HG03354 (cell line): ENCODE results near the gene COL8A1.

Experiments used
- ATAC-seq: cut with Tn5 transposase; IDR thresholded peaks from one replicate; pipeline ENCODE4 v1.9.1; 2021; ENCODE audit warnings: mild to moderate bottlenecking; ENCODE audit not compliant: unreplicated experiment, poor library complexity, severe bottlenecking

The COL8A1 gene

DNA sequence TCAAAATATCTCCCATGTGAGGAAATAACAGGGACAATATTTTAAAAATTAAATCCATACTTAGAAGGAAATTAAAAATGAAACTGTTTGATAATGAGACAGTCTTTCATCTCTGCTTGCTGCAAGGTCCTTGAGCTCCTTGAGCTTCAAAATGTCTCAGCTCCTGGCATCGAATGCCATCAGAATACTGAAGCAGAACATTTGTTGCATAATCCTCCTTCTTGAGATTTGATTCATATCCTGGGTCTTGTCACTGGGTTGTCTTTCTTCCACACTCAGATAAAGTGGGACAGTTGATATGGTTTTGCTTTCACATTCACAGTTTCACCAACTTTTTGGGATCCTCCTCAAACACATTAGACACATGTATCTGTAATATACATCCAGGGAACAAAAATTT is 27.8 kb downstream of the COL8A1 start:
- no peak for ATAC-seq

DNA sequence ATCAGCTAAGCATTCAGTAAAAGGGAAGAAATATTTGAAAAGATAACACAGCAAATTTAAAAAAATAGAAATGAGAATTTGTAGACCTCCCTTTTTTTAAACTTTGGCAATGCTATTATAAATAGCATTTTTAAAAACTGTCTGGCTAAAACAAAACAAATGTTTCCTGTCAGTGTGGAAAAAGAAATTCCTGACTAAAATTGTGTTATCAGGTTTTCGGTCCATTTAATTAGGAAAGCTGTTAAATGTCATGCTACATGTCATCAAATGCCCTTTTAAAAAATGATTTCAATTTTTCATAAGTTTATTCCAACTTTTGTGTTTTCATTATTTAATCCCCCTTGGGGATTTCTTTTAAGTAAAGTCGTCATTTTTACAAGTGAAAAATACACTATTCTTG is 29.6 kb downstream of the COL8A1 start:
- ATAC-seq = no peak

DNA sequence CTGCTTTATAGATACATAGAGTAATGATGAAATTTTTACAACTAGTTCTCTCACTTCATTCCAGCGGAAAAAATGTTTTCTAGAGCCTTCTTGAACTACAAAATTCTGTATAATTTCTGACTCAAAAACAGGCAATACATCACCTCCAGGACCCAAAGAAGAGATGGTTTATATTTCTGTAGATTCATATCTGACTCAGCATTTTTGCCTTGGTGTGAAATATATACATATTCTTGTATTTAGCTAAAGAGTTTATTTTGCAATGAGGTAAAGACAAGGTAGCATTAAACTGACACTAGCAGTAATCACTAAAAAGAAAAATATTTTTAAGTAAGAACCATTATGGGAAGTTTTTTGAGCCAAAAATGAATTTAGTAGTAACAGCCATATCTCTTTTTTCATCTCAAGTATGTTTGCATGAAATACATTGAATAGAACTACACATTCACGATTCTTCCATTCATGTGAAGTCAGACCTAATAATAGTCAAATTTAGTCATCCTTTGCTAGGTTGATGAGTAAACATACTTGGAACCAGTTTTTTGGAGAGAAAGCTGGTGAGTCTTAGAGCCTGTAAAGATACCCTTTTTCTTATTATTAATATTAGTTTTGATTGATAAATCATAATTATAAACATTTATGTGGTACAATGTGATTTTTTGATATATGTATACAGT is 31.6 kb downstream of the COL8A1 start:
- ATAC-seq = no peak

DNA sequence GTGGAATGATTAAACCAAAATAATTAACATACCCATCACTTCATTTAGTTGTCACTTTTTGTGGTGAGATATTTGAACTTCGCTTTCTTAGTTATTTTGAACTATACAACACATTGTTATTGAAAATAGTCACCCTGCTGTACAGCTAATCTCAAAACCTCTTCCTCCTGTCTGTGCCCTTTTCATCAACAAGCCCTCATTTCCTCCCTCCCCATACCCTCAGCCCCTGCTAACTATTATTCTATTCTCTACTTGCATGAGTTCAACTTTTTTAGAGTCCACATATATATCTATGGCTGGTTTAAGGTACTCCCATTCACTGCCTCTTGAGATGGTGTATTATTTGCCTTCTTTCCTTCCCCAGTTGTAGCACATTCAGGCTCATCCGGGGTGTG is 32.2 kb downstream of the COL8A1 start:
- no peak for ATAC-seq

DNA sequence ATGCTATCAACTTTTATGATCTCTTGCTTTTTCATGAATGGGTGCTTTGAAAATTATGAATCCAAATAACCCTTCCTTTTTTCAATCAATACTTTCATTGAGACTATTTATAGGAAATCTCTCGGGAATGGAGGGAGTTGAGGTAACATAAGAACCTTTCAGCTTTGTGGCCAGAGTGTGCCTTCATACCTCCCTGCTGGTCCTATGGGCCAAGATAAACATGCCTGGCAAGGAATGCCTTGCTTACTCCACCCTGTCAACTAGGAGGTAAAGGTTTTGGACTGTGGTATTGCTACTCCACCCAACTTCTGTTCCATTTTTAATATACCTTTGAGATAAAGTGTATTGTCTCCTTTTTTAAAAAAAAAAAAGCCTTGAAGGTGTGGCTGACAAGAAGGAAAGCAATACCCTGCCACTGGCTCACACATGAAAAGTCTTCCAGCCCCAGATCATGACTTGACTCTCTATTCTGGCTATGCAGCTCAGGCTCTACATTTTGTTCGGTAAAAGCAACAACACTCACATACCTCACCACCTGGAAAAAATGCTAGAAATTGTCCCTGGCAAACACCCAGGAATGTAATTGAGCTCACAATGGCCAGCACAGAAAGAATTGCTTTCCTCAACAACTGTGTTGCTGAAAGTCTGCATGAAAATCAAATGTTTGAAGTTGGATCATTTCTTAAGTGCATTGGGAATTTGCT is 35.8 kb downstream of the COL8A1 start:
- ATAC-seq = no peak

DNA sequence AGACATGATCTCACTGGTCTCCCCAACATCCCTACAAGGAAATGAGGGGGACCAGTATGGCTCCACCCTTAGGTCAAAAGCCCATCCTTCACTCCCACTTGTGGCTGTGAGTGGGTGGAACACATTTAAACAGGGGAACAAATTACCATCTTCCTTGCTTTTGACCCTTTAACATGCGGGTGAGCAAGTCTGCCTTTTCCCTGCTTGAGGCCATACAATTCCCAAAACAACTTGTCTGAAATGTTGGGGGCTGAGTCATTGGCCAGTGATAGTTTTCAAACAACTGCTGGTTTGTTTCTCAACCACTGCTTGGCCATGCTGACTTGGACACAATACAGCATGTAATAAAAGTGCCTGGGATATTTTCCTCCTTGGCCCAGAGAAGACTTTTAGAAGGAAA is 39.6 kb downstream of the COL8A1 start:
- no peak for ATAC-seq

DNA sequence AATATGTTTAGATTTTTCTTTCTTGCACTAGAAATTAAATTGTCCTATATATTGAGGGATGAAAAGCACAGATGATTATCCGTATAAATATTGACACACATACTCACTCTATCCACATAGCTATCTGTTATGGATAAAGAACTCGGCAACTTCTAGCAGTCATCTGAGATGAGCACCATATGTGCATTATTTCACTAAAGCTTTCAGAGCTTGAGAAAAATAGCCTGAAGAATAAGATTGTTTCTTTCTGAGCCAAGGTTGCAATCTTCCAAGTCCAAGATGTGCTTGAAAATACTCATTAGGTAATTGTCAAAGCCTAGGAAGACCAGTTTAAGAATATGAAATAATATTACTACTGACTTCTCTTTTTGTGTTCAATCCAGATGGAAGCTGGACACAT is 40.5 kb downstream of the COL8A1 start:
- ATAC-seq = no peak

DNA sequence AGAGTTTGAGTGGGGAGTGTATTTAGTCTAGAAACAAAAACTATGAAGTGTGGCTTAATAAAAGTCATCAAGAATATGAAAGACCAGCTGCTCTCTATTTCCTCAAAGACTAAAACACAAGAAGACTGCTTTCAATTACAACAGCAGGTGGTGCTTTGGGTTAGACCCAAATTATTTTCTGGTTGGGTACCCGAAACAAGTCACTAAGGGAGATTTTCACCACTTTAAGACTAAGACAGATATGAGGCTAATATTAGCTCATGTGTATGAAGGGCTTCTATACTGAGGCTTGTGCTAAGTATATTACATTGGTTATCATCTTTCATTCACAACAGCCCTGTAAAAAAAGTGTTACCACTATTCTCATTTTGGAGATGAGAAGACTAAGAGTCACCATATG is 43.1 kb downstream of the COL8A1 start:
- peak; percentile 66 for ATAC-seq

DNA sequence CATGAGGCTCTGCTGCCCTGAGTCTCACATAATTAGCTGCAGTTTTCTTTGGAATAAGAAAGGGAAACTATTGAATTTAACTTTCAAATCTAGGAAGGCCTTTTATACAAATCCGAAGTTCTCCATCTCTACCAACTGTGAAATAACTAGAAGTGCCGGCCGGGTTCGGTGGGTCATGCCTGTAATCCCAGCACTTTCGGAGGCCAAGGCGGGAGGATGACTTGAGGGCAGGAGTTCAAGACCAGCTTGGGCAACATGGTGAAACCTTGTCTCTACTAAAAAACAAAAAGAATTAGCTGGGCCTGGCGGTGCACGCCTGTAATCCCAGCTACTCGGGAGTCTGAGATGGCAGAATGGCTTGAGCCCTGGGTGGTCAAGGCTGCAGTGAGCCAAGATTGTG is 43.6 kb downstream of the COL8A1 start:
- no peak for ATAC-seq

DNA sequence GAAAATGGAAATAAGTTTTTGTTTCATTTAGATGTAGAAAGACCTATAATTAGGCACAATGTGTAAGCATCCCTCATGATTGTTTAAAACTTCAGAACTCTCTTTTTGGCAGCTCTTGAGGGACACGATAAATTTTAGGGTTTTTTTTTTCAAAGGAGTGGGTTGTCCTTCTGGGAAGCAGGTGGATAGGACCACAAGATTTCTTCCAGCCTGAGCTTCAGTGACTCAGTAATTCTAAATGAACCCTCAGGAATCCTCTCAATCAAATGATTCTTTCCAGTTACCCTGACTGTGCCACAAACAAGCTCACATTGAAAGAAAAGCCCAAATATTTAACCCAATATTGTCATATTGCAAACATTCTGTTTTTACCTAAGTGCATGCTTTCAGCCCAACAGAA is 45.1 kb downstream of the COL8A1 start:
- no peak for ATAC-seq

DNA sequence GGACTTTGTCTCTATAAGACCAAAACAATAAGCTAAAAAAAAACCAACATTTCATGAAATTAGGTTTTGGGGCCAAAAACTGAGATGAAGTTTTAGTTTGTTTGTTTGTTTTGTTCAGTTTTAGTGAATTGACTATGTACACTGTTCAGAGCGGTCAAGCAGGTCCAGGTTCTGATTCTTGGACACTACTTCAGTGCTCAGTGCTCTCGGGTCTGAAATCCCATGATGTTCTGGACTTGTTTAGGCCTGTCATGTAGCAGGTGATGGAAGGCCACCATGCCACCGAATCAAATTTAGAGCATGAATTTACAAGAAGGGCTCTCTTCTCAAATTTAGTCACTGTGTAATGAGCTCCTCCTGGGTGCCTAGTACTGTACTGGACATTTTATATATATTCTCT is 45.5 kb downstream of the COL8A1 start:
- no peak for ATAC-seq

DNA sequence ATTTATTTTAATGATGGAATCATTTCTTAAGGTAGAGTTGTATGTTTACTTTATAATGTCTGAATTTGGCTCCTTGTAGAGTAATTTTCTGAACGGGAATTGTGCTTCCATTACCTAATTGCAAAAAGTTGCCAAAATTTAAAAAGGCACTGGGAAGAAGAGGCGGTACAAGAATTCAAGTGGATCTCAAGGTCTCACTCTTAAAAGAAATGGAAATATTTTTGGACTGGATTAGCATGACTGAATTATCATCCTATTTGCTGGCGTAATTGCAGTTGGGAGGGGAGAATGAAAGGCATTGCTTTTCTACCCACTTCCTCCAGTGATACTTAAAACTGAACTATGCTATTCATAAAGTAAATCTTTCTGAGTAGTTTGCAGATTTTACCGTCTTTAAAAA is 46.2 kb downstream of the COL8A1 start:
- ATAC-seq = no peak

DNA sequence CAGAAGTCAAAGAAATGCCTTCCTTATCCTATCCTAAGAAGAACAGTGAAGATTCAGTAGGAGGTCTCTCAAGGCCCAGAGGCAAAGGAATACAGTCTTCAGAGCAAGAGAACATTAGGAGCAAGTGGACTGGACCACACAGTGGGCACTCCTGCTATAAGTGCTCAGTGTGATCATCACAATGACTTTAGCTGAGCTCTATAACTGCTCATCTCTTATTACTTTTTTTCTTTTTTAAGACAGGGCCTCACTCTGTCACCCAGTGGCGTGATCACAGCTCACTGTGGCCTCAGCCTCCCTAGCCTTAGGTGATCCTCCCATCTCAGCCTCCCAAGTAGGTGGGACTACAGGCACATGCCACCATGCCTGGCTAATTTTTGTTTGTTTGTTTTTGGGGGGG is 48.1 kb downstream of the COL8A1 start:
- ATAC-seq = no peak

DNA sequence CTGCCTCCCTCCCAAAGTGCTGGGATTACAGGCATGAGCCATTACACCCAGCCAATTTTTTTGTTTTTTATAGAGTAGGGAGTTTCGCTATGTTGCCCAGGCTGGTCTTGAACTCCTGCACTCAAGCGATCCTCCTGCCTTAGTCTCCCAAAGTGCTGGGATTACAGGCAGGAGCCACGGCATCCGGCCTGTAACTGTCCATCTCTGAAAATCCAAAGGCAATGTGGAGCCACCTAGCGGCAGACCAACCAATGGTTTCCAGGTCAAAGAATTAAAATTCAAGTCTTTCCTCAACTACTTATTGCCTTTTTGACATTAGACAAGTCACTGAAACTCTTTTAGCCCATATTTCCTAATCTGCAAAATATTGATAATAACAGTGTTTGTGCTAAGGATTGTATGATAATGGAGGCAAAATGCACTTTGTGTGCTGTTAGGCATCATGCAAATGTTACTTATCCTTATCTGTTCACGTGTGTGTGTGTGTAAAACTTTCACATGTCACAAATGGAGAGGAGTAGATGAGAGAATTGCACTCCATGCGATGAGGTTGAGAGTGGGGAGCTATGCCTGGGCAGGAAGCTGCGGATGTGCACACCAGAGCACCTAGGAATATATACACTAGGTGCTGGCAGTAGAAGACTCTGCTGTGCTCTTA is 48.7 kb downstream of the COL8A1 start:
- ATAC-seq = no peak

DNA sequence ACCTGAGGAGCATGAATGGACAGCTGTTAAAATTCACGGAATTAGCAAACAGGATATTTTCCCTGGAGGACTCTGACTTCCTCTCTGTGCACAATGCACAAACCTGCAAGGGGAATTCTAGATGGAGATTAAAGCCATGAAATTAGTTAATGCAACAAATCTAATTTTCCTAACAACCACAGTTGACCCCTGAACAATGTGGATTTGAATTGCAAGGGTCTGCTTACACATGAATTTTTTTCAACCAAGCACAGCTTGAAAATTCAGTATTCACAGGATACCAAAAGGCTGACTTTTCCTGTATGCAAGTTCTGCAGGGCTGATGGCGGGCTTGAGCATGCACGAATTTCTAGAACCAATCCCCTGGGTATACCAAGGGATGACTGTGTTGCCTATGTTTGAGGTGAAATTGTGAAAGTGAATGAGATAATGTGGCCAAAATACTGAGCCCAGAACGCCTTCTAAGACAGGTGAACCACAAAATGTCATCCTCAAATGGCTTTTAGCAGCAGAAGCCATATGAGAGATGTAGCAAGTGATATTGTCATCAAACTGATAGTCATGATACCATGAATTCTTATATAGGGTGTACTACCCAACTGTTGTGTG is 52.5 kb downstream of the COL8A1 start:
- no peak for ATAC-seq

DNA sequence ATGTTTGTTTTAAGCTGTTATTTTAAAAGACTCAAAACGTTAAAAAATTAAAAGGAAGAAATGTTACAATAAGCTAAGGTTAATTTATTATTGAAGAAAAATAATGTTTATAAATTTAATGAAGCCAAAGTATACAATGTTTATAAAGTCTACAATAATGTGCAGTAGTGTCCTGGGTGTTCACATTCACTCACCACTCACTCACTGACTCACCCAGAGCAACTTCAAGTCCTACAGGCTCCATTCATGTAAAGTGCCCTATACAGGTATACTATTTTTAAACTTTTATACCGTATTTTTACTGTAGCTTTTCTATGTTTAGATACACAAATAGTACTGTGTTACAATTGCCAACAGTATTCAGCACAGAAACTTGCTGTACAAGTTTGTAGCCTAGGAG is 55.2 kb downstream of the COL8A1 start:
- ATAC-seq = no peak

DNA sequence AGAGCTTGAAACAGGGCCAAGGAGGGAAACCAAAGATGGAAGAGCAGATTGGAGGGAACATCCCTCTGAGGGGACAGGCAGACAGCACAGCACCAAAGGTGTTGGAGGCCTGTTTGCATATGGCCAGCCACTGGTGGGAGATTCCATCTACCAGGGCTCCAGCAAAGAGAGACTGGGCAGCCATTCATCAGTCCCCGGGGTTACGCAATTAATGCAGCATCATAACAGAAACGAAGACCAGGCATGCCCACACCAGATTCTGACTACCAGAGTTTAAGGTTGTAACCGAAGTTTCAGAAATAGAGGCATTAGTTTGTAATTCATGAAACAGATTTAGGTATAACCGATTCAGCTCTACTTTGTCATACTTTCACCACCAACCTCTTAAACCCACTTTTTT is 58.1 kb downstream of the COL8A1 start:
- no peak for ATAC-seq

DNA sequence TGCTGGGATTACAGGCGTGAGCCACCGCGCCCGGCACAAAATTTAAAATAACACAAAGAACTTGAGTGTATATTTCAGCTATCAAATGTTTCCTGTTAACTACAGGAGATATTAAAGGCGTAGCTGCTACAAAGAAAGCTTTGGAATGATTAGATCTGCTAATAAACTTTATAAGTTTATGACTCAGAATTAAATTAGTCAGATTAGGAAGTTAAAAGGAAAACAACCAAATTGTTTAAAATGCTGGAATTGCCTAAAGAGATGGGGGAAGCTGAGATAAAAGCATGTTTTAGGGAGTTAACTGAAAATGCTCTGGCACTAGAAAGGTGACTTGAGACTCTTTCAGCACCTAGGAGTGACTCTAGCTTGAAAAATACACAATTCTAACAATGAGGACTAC is 58.9 kb downstream of the COL8A1 start:
- no peak for ATAC-seq

DNA sequence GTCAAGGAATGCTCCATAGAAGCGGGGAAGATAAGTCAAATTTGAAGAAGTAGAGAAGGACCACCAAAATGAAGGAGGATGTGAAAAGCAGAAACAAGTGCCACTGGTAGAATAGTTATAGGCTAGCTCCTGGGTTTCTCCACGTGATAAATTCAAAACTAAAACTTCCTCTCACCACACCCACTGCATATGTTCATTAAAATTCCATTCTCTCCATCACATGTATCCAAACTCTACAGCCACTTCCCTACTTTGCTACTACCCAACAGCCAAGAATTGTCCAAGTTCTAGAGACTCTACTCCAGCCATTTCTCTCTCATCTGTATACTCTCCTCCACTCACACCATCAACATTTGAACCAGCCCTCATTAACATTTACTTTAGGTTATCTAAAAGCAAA is 60.5 kb downstream of the COL8A1 start:
- ATAC-seq = no peak

DNA sequence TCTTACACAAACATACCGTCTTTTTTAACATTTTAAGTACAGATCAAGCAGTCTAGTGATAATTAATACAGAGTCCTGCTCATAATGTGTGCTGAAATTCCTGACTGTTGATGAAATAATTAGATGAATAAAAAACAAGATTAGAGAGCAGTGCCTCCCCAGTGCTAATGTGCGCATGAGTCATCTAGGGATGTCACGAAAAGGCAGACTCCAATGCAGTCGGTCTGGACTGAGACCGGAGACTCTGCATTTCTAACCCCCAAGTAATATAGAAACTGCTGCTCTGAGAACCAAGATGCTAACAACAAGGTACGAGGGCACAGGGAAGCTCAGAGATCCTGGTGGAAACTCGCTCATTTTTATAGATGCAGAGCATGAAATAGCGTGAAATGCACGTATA is 61.4 kb downstream of the COL8A1 start:
- ATAC-seq = no peak
